ENCODE measurements around the gene CACNA1D.

Gene CACNA1D

GRCh38 chr3:53750253-53751210 lies 256.1 kb downstream of the CACNA1D start:
- DNase-seq (ENCODE audit: low spot score): no peak

DNA sequence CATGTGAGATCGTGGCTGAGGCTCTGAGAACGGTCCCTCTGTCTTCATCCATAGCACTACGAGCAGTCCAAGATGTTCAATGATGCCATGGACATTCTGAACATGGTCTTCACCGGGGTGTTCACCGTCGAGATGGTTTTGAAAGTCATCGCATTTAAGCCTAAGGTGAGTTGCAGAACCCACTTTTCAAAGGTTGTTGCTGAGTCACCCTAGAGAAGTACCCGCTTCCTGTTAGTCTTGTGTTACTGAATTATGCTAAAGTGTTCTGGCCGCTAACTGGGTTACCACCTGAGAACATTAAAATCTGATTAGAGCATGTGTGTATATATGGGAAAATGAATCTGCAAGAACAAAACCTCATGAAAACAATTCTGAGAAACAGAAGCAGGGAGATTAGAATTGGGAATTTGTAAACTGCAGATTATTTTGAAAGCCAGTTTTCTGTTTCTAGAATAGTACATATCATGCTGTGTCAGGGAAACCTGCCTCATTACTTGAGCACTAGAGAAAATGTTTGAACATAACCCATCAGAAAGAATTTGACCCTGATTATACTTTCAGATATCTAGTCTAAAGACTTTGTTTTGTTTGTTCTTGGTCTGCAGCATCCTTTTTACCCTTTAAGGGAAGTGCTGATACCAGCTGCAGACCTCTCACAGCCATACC lies 259.2 kb downstream of the CACNA1D start:
- no peak for DNase-seq (ENCODE audit: low spot score)

- DNase-seq (ENCODE audit: low spot score): no peak
Measured at GRCh38 chr3:53754325-53754724, 259.9 kb downstream of the CACNA1D start.

DNA sequence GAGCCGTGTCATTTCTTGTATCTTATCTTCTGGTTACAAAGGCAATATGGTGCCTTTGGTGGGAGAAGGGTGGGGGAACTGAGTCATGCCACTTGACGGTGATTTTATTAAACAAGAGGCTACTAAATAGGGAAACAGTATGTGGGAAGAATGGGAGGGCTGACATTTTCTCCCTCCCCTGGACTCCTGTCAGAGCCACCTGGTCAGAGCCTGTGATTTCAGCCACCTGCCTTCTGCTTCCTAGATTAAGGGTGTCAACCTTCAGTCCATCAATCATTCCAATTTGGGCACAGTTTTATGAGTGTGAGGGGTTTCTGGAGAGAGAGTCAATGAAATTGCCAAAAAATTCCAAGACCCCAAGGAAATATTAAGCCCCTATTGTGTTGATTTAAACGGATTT lies 264.4 kb downstream of the CACNA1D start:
- no peak for DNase-seq (ENCODE audit: low spot score)

DNA sequence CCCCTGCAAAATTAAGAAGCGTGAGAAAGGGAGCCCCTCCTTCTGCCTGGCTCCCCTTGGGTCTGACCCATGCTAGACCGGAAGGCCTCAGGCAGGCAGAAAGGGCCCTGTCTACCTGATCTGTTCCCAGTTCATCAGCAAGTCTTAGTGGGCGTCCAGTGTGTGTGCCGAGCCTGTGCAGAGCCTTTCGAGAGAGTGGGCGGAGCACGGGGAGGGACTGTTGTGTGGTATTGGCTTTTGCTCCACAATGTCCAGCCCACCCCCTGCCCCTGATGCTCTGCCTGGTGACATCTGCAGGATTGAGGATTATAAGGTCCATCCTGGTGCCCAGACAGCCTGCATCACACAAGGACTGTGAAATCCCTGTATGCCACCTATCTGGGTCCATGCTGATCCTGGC lies 268.9 kb downstream of the CACNA1D start:
- DNase-seq (ENCODE audit: low spot score): no peak

DNA sequence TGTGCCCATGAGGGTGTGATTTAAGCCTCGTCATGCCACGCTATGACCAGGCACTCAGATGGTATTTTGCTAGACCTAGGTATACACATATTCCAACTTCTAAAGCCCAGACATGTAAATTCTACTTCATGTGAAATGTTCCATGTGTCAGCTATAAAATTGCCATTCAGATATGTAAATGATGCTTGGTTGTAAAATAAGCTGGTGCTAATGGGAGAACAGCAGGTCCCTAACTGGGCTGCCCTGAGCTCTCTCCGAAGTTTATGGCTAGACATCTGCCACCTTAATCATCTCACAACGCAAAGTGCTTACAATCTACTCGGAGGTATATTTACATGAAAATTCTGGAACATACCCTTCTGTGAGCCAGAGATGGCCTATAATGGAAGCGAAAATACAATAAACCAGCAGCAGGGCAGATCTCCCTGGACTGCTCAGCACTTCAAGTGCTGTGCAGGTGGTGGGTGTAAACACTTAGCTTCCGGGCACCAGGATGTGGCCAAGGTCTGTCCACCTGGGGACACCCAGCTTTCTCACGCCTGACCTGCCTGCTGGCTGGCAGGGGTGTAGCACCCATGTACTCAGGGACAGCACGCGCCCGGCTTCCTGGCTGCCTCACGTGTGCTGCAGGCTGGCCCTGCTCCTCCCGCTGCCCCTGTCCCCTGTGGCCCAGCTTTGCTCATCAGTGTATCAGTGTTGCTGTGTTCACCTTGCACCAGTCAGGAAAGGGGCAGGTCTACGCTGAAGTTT lies 269.8 kb downstream of the CACNA1D start:
- no peak for DNase-seq (ENCODE audit: low spot score)

DNA sequence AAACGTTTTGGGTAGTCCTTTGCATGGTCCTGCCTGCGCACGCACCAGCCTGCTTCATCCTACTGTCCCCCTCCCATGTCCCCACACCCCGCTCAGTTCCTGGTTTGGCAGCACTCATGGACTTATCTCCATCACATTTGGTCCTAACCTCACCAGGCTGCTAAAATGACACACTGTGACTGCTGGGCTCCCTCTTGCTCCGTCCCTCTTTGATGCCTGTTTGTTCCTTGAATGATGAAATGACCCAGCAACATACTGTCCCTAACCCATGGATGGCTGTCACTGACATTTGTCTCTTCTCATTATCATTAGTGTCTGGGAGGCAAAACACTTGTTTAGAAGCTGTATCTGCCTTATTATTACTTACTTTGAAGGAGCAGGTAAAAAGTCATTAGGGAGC lies 271.3 kb downstream of the CACNA1D start:
- DNase-seq (ENCODE audit: low spot score): no peak

- no peak for DNase-seq (ENCODE audit: low spot score)
Measured at GRCh38 chr3:53766706-53767105, 272.3 kb downstream of the CACNA1D start.

GRCh38 chr3:53768478-53769459 lies 274.4 kb downstream of the CACNA1D start:
- DNase-seq (ENCODE audit: low spot score): no peak

GRCh38 chr3:53772562-53772961 lies 278.2 kb downstream of the CACNA1D start:
- no peak for DNase-seq (ENCODE audit: low spot score)

GRCh38 chr3:53773021-53773436 lies 278.6 kb downstream of the CACNA1D start:
- DNase-seq (ENCODE audit: low spot score): no peak

DNA sequence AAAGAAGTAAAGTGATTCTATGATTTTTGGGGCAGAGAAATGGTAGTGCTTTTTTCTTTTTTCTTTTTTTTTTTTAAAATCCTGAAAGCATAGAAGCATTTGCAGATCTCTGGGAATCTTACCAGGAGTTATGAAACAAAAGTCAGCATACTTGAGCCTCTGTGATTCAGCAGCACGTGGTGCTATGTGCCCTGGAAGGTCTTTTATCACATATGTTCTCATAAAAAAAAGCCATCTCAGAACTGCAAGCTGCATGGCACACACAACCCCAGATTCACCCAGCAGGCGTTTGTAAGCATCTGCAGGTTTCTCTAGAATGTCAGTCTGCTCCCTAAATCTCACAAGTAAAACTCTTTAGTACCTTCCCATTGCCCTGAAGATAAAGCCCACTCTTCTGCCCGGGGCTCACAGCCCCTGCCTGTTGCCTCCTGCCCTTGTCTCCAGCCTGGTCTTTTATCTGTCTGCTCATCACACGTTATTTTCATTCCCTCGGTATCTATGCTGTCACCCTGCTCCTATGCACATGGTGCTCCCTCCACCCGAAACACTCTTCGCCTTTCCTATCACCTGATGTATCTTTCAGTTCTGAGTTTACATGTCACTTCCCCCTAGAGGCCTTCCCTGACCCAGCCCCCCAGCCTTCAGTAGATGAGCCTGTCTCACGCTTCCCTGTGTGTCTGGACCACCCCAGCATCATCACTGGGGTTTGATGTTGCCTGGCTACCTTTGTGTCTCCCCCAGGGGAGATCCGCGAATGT lies 279.4 kb downstream of the CACNA1D start:
- DNase-seq (ENCODE audit: low spot score): no peak

DNA sequence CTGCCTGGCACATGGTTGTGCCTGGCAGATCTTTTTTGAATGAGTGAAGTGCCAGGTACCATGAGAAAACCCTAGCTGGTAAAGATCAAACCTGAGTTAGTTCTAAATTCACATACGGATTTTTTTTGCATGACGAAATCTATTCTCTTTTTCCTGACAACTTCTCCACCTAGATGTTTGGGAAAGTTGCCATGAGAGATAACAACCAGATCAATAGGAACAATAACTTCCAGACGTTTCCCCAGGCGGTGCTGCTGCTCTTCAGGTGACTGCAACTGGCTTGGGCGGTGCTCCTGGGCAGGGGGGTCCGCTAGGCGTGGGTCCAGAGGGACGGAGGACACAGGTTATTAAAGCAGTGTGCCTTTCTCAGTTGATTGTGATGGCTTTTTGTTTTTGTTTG lies 280.0 kb downstream of the CACNA1D start:
- DNase-seq (ENCODE audit: low spot score): no peak

DNA sequence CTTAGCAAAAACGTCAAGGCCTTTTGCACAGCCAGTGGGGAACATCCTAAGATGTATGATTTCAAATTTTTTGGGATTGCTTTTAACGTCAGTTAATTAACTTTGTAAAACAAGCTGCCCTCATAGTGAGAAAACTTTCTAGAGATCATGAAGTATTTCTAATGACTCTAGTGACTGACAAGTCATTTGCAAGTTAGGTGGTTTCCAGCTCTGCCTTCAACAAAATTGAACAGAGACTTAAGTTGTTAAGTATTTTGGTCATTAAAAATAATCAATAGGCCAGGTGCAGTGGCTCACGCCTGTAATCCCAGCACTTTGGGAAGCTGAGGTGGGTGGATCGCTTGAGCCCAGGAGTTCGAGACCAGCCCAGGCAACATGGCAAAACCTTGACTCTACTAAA lies 280.6 kb downstream of the CACNA1D start:
- DNase-seq (ENCODE audit: low spot score): no peak

- DNase-seq (ENCODE audit: low spot score): no peak
Measured at GRCh38 chr3:53775834-53776251, 281.4 kb downstream of the CACNA1D start.

DNA sequence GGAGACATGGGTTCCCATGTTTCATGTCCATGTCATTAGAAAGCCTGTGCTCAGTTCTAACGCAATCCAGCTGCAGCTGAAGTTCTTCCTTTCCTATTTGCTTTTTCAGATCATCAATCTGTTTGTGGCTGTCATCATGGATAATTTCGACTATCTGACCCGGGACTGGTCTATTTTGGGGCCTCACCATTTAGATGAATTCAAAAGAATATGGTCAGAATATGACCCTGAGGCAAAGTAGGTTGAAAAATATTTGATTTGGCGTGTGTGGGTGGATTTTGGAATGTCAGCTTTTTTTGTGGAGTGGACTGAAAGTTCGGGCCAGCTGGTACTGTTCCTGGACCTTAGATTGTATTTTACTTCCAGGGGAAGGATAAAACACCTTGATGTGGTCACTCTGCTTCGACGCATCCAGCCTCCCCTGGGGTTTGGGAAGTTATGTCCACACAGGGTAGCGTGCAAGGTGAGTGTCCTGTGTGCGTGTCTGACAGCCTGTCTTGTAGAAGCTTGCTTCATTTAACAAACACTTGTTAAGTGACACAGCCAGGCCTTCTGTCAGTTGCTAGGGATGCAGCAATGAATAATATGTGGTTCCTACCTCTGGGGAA lies 282.2 kb downstream of the CACNA1D start:
- DNase-seq (ENCODE audit: low spot score): no peak

DNA sequence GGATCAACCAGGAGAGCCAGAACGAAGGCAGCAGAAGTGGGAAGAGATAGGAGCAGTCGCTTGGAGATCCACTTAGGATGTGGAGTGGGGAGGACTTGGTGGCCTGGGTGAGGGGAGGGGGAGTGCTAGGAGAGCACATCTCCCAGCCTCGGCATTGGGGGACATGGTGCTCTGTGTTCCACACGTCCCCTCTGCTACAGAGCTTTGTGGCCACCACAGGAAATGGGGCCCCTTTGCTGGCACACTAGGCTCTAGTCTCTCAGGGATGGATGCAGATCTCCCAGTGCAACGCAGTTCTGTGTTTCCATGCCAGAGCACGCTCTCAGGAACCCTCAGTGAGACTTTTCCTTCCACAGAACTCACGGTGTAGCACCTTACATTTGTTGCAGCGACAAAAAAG lies 283.1 kb downstream of the CACNA1D start:
- no peak for DNase-seq (ENCODE audit: low spot score)

DNA sequence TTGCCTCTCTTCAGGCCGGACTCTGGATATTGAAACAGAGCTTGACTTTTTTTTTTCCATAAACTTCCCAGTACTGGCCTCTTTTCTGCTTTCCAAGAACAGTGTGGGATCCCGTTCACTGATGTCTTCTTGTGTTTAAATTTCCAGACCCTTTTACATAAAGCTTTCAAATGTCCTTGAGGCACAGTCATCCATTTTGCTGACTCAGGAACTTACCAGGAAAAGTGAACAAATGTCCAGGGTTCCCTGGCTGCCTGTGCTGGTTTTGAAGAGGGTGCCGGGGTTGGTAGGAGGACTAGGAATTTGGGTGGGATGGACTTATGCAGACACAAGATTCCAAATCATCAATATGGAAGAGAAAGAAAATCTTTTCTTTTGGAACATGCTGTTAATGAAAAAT lies 283.7 kb downstream of the CACNA1D start:
- no peak for DNase-seq (ENCODE audit: low spot score)

DNA sequence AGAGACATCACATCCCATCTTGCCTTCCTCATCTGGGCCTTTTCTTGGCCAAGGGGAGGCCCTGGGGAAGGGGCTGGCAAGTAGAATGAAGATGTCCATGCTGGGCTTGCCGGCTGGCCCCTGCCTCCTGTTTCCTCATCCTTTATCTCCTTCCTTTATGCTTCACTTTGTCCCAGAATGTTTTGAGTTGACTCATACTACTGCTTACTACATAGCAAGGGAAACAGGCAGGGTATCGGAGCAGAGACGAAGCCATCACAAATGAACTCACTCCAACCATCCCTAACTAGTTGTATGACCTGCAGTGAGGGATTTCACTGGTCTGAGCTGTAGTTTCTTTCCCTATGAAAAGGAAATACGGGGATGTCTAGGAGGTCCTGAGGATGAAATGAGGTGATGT lies 285.8 kb downstream of the CACNA1D start:
- DNase-seq (ENCODE audit: low spot score): no peak

DNA sequence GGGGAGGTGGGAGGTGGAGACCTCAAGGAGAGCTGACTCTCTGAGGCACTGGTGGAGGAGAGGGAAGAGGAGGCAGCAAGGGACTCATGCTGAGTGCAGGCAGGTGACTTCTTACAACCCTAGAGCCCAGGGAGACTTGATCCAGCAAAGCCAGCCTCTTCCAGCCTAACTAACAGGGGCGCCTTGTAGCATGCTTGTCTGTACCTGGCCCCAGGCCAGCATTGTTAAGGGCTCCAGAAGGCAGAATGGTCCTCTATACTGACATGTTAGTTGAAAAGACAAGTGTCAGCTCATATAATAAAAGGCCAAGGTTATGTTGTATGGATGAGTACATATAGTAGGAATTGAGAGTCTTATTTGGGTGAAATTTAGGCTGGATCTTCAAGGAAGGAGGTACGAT lies 286.4 kb downstream of the CACNA1D start:
- no peak for DNase-seq (ENCODE audit: low spot score)
